VCaP (cell line): ENCODE data around the gene TRDN.

Source experiments
- H3K27ac ChIP-seq: fragments of 450-650 bp; 2 replicates; pipeline ENCODE4 v1.5.1; 2017
- CTCF ChIP-seq: fragments of 450-650 bp; conservative IDR thresholded peaks from 2 replicates; pipeline ENCODE4 v1.5.1; 2017; ENCODE audit warnings: mild to moderate bottlenecking, moderate library complexity

Gene TRDN

GRCh38 chr6:123524781-123525180, 112.0 kb downstream of the TRDN start:
- no peak for TF ChIP-seq CTCF
- no peak overlapping the region for H3K27ac ChIP-seq

GRCh38 chr6:123520217-123520616, 116.5 kb downstream of the TRDN start:
- H3K27ac ChIP-seq, result no peak overlapping the region
- TF ChIP-seq CTCF, result no peak

GRCh38 chr6:123519189-123519505, 117.6 kb downstream of the TRDN start:
- no peak for TF ChIP-seq CTCF
- H3K27ac ChIP-seq, result no peak overlapping the region

- TF ChIP-seq CTCF, result no peak
- H3K27ac ChIP-seq, result no peak overlapping the region
Measured at GRCh38 chr6:123518441-123519188, 118.1 kb downstream of the TRDN start.

GRCh38 chr6:123515715-123516114, 121.0 kb downstream of the TRDN start:
- no peak overlapping the region for H3K27ac ChIP-seq
- no peak for TF ChIP-seq CTCF

- no peak for TF ChIP-seq CTCF
- H3K27ac ChIP-seq, result no peak overlapping the region
Measured at GRCh38 chr6:123509112-123509511, 127.6 kb downstream of the TRDN start.

- TF ChIP-seq CTCF, result no peak
- H3K27ac ChIP-seq, result no peak overlapping the region
Measured at GRCh38 chr6:123508290-123508689, 128.5 kb downstream of the TRDN start.
